ENCODE results near the gene SLC24A2.

The SLC24A2 gene

GRCh38 chr9:19784136-19784535 lies 4.7 kb downstream of the SLC24A2 start:
- in situ Hi-C loops (cut with MboI; ENCODE audit: low sequenced_read_pairs): no loop called here
- H3K27me3 ChIP-seq (ENCODE audit: low read depth): no peaks in the 10 kb centered on the region
- no peaks in the 10 kb centered on the region for H3K9me3 ChIP-seq
- H3K4me3 ChIP-seq: no peak overlapping the region
- H3K4me1 ChIP-seq: no peaks in the 10 kb centered on the region
- no peak for DNase-seq (ENCODE audit: low spot score in 2 of 2)
- H3K36me3 ChIP-seq (replicated peaks): no peaks in the 10 kb centered on the region

GRCh38 chr9:19783500-19783899 lies 5.3 kb downstream of the SLC24A2 start:
- H3K4me1 ChIP-seq: no peaks in the 10 kb centered on the region
- no peaks in the 10 kb centered on the region for H3K36me3 ChIP-seq (replicated peaks)
- H3K27me3 ChIP-seq (ENCODE audit: low read depth): no peaks in the 10 kb centered on the region
- H3K9me3 ChIP-seq: no peaks in the 10 kb centered on the region
- in situ Hi-C loops (cut with MboI; ENCODE audit: low sequenced_read_pairs): no loop called here
- no peak for DNase-seq (ENCODE audit: low spot score in 2 of 2)
- no peak overlapping the region for H3K4me3 ChIP-seq

- no peaks in the 10 kb centered on the region for H3K4me1 ChIP-seq
- H3K9me3 ChIP-seq: no peaks in the 10 kb centered on the region
Observed at GRCh38 chr9:19782005-19782404, 6.8 kb downstream of the SLC24A2 start.

GRCh38 chr9:19781240-19781639 lies 7.6 kb downstream of the SLC24A2 start:
- Histone ChIP-seq H3K27me3 (ENCODE audit: low read depth) (no peaks in the 10 kb centered on the region; the same call in 1 of the 2 replicates), H3K9me3 (no peaks in the 10 kb centered on the region), H3K4me3 (no peak overlapping the region), H3K4me1 (no peaks in the 10 kb centered on the region), H3K36me3 (replicated peaks) (no peaks in the 10 kb centered on the region)
- DNase-seq (ENCODE audit: low spot score in 2 of 2): no peak
- in situ Hi-C loops (cut with MboI; ENCODE audit: low sequenced_read_pairs): no loop called here

More at GRCh38 chr9:19782005-19782404, 6.8 kb downstream of the SLC24A2 start:
- Histone ChIP-seq H3K4me3 (no peak overlapping the region), H3K36me3 (replicated peaks) (no peaks in the 10 kb centered on the region), H3K27me3 (ENCODE audit: low read depth) (no peaks in the 10 kb centered on the region; the same call in 1 of the 2 replicates)
- in situ Hi-C loops (cut with MboI; ENCODE audit: low sequenced_read_pairs): no loop called here
- DNase-seq (ENCODE audit: low spot score in 2 of 2): no peak

- in situ Hi-C loops (cut with MboI; ENCODE audit: low sequenced_read_pairs): no loop called here
- Histone ChIP-seq H3K9me3 (no peaks in the 10 kb centered on the region), H3K36me3 (replicated peaks) (no peaks in the 10 kb centered on the region), H3K27me3 (ENCODE audit: low read depth) (no peaks in the 10 kb centered on the region), H3K4me3 (no peak overlapping the region), H3K4me1 (no peaks in the 10 kb centered on the region)
- DNase-seq (ENCODE audit: low spot score in 2 of 2): no peak
Observed at GRCh38 chr9:19771446-19771845, 17.4 kb downstream of the SLC24A2 start.

GRCh38 chr9:19770973-19771372 lies 17.9 kb downstream of the SLC24A2 start:
- H3K4me3 ChIP-seq: no peak overlapping the region
- H3K36me3 ChIP-seq (replicated peaks): no peaks in the 10 kb centered on the region
- in situ Hi-C loops (cut with MboI; ENCODE audit: low sequenced_read_pairs): no loop called here

GRCh38 chr9:19769213-19769612 lies 19.6 kb downstream of the SLC24A2 start:
- DNase-seq (ENCODE audit: low spot score in 2 of 2): no peak
- Histone ChIP-seq H3K9me3 (no peaks in the 10 kb centered on the region), H3K27me3 (ENCODE audit: low read depth) (no peaks in the 10 kb centered on the region), H3K36me3 (replicated peaks) (no peaks in the 10 kb centered on the region), H3K4me3 (no peak overlapping the region), H3K4me1 (no peaks in the 10 kb centered on the region)
- in situ Hi-C loops (cut with MboI; ENCODE audit: low sequenced_read_pairs): no loop called here

More at GRCh38 chr9:19770973-19771372, 17.9 kb downstream of the SLC24A2 start:
- no peak for DNase-seq (ENCODE audit: low spot score in 2 of 2)
- no peaks in the 10 kb centered on the region for H3K27me3 ChIP-seq (ENCODE audit: low read depth)
- no peaks in the 10 kb centered on the region for H3K9me3 ChIP-seq
- H3K4me1 ChIP-seq: no peaks in the 10 kb centered on the region

GRCh38 chr9:19768798-19769197 lies 20.0 kb downstream of the SLC24A2 start:
- no peaks in the 10 kb centered on the region for H3K36me3 ChIP-seq (replicated peaks)
- in situ Hi-C loops (cut with MboI; ENCODE audit: low sequenced_read_pairs): no loop called here
- no peaks in the 10 kb centered on the region for H3K4me1 ChIP-seq
- no peak for DNase-seq (ENCODE audit: low spot score in 2 of 2)
- H3K4me3 ChIP-seq: no peak overlapping the region
- H3K9me3 ChIP-seq: no peaks in the 10 kb centered on the region
- H3K27me3 ChIP-seq (ENCODE audit: low read depth): no peaks in the 10 kb centered on the region

GRCh38 chr9:19759066-19759465 lies 29.8 kb downstream of the SLC24A2 start:
- no peak overlapping the region for H3K4me3 ChIP-seq
- no peaks in the 10 kb centered on the region for H3K36me3 ChIP-seq (replicated peaks)
- no peaks in the 10 kb centered on the region for H3K4me1 ChIP-seq
- in situ Hi-C loops (cut with MboI; ENCODE audit: low sequenced_read_pairs): no loop called here
- no peak for DNase-seq (ENCODE audit: low spot score in 2 of 2)
- no peaks in the 10 kb centered on the region for H3K9me3 ChIP-seq
- no peaks in the 10 kb centered on the region for H3K27me3 ChIP-seq (ENCODE audit: low read depth)

GRCh38 chr9:19757745-19758144 lies 31.1 kb downstream of the SLC24A2 start:
- in situ Hi-C loops (cut with MboI; ENCODE audit: low sequenced_read_pairs): no loop called here
- H3K9me3 ChIP-seq: no peaks in the 10 kb centered on the region

GRCh38 chr9:19754921-19755320 lies 33.9 kb downstream of the SLC24A2 start:
- no peak for DNase-seq (ENCODE audit: low spot score in 2 of 2)
- in situ Hi-C loops (cut with MboI; ENCODE audit: low sequenced_read_pairs): no loop called here

More at GRCh38 chr9:19757745-19758144, 31.1 kb downstream of the SLC24A2 start:
- H3K4me1 ChIP-seq: no peaks in the 10 kb centered on the region
- no peaks in the 10 kb centered on the region for H3K36me3 ChIP-seq (replicated peaks)
- DNase-seq (ENCODE audit: low spot score in 2 of 2): no peak
- no peak overlapping the region for H3K4me3 ChIP-seq
- H3K27me3 ChIP-seq (ENCODE audit: low read depth): no peaks in the 10 kb centered on the region

GRCh38 chr9:19748278-19749126 lies 40.3 kb downstream of the SLC24A2 start:
- no peaks in the 10 kb centered on the region for H3K4me1 ChIP-seq
- H3K27me3 ChIP-seq (ENCODE audit: low read depth): no peaks in the 10 kb centered on the region
- DNase-seq (ENCODE audit: low spot score in 2 of 2): no peak
- H3K4me3 ChIP-seq: no peak overlapping the region
- in situ Hi-C loops (cut with MboI; ENCODE audit: low sequenced_read_pairs): no loop called here
- no peaks in the 10 kb centered on the region for H3K36me3 ChIP-seq (replicated peaks)
- H3K9me3 ChIP-seq: no peaks in the 10 kb centered on the region

More at GRCh38 chr9:19754921-19755320, 33.9 kb downstream of the SLC24A2 start:
- Histone ChIP-seq H3K9me3 (no peaks in the 10 kb centered on the region), H3K4me1 (no peaks in the 10 kb centered on the region), H3K4me3 (no peak overlapping the region), H3K27me3 (ENCODE audit: low read depth) (no peaks in the 10 kb centered on the region), H3K36me3 (replicated peaks) (no peaks in the 10 kb centered on the region)

GRCh38 chr9:19746223-19746622 lies 42.6 kb downstream of the SLC24A2 start:
- H3K4me3 ChIP-seq: no peak overlapping the region
- H3K4me1 ChIP-seq: no peaks in the 10 kb centered on the region
- no peaks in the 10 kb centered on the region for H3K36me3 ChIP-seq (replicated peaks)
- no peak for DNase-seq (ENCODE audit: low spot score in 2 of 2)
- no peaks in the 10 kb centered on the region for H3K9me3 ChIP-seq
- no peaks in the 10 kb centered on the region for H3K27me3 ChIP-seq (ENCODE audit: low read depth)
- in situ Hi-C loops (cut with MboI; ENCODE audit: low sequenced_read_pairs): no loop called here

- H3K4me1 ChIP-seq: no peaks in the 10 kb centered on the region
- H3K36me3 ChIP-seq (replicated peaks): no peaks in the 10 kb centered on the region
- no peak for DNase-seq (ENCODE audit: low spot score in 2 of 2)
- no peak overlapping the region for H3K4me3 ChIP-seq
- H3K27me3 ChIP-seq (ENCODE audit: low read depth): no peaks in the 10 kb centered on the region
- no peaks in the 10 kb centered on the region for H3K9me3 ChIP-seq
- in situ Hi-C loops (cut with MboI; ENCODE audit: low sequenced_read_pairs): no loop called here
Observed at GRCh38 chr9:19741178-19741577, 47.7 kb downstream of the SLC24A2 start.
